ENCODE data around the gene PTPRG.

GRCh38 chr3:61562721-61563312, 1.4 kb downstream of the PTPRG start:
- TF ChIP-seq CREB1 (IDR thresholded peaks at IDR 0.05; ENCODE audit: low read depth) (no peak), YY1 (IDR thresholded peaks at IDR 0.05; ENCODE audit: low read depth) (no peak), ZBTB7A (IDR thresholded peaks at IDR 0.05; ENCODE audit: low read depth) (no peak), FOXM1 (IDR thresholded peaks at IDR 0.05; ENCODE audit: borderline replicate concordance, low read depth) (no peak), MAX (IDR thresholded peaks at IDR 0.05) (no peak), EP300 (IDR thresholded peaks at IDR 0.05; ENCODE audit: borderline replicate concordance) (no peak), TAF1 (IDR thresholded peaks at IDR 0.05; ENCODE audit: low read depth) (no peak), TCF12 (IDR thresholded peaks at IDR 0.05; ENCODE audit: low read depth) (no peak), RAD21 (IDR thresholded peaks at IDR 0.05; ENCODE audit: low read depth) (no peak)
